ENCODE data around the gene CHTF18.

GRCh38 chr16:762595-763268 lies 25.7 kb upstream of the CHTF18 start:
- TF ChIP-seq EZH2 (IDR thresholded peaks at IDR 0.05; ENCODE audit: low read length) (no peak), CTCF (optimal IDR thresholded peaks at IDR 0.05 in 1 of 3, IDR thresholded peaks at IDR 0.05 in 1 of 3, conservative IDR thresholded peaks at IDR 0.05 in 1 of 3; ENCODE audit: extremely low read depth in 1 of 3, insufficient read depth in 2 of 3, low read length in 3 of 3) (no peak)

Measured in keratinocyte (primary cell).